GM21423 (cell line): Measurements from ENCODE around the gene FNDC3B.

Source experiments
- ATAC-seq: cut with Tn5 transposase; IDR thresholded peaks from one replicate; pipeline ENCODE4 v1.9.1; 2021; ENCODE audit warnings: mild to moderate bottlenecking, moderate library complexity; ENCODE audit not compliant: unreplicated experiment

FNDC3B gene

DNA sequence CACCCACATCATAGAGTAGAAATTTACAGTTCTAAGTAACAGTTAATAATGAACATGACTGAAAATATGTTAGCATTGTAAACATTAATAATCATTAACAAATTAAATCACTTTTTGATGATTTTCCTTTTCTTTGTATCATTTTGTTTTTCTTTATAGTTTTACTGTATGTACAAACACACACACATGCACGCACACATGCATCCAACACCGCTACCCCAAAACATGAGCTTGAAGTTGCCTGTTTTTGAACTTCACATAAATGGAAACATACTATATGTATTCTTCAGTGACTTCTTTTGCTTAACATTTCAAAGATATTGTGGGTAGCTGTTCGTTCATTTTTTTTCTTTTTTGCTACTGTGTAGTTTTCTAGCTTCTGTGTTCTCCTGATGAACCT, 123.9 kb downstream of the FNDC3B start:
- no peak for ATAC-seq

DNA sequence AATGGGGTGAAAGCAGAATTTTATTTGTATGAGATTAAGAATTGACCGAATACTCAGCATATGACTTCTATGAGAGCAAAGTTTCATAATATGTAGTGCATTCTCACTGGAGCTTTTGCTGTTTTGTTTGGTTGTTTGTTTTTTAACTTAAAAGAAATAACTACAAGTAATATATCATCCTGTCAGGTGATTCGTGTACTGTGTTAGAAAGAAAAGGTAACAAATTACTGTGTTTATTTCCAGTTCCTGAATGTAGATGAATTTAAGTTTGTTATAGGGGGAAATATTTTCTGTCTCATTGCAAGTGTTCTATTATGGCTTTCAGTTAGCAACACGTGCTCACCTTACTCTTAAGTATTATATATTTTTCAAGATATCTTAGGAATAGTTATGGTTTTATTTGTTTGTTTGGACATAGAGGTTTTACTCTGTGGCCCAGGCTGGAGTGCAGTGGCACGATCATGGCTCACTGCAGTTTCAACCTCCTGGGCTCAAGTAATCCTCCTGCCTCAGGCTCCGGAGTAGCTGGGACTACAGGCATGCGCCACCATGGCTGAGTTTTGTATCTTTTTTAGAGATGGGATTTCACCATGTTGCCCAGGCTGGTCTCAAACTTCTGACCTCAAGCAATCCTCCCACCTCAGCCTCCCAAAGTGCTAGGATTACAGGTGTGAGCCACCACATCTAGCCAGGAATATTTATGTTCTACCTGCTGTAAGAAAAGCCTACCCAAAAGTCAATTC, 125.4 kb downstream of the FNDC3B start:
- ATAC-seq, result no peak

DNA sequence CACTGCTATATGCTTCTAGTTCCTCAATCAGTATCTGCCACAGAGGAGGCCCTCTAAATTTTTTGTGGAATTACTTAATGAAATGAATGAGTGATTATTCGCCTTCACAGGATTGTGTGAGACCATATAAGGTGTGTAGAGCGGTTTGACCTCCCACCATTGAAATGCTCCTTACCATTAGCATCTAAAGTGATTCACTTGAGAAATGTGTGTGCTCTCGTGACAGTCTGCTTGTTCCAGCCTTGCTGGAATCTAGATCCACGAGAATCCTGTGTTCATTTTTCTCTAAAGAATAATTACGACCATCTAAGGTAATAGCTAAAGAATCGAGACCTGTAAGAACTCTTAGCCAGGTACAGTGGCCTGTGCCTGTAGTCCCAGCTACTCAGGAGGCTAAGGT, 126.9 kb downstream of the FNDC3B start:
- ATAC-seq, result no peak

DNA sequence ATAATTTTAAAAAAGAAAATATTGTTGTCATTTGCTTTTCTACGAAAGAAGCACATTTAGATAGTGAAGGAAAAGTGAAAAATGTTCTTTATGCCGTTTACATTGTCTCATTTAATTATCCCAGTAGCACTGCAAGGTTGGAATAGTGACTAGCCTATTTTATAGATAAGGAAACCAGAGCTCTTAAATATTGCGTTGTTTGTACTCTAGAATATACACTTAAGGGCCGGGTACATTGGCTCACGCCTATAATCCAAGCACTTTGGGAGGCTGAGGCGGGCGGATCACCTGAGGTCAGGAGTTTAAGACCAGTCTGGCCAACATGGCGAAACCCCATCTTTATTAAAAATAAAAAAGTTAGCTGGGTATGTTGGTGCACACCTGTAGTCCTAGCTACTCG, 127.5 kb downstream of the FNDC3B start:
- ATAC-seq, result no peak

DNA sequence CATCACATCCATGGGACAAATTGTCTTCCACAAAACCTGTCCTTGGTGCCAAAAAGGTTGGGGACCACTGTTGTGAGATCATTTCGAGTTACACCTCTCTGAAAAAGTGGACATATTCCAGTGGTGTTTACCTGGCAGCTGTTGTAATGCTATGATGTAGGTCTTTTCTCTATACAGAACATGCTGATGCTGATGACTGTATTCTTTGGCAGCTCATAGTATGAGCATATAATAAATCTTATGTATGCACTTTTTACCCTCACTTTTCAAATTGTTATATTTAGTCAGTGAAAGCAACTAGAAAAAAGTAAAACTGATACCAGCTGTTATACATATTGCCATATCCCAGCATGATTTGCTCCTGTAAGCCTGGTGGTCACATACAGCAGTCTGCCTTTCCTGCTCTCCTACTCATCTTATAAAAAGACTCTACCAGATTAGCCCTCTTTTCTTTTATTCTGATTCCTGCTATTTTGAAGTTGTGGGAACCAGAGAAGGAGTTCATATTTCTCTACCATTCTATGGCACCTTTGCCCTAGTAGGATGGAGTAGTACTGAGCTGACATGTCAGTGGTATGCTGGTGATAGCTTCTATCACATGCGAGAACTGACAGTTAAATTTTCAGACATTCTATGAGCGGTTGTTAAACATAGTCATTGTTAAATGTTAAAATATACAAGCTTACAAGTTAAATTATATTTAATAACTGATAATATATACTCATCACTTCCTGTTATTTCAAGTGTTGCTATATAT, 128.7 kb downstream of the FNDC3B start:
- no peak for ATAC-seq

DNA sequence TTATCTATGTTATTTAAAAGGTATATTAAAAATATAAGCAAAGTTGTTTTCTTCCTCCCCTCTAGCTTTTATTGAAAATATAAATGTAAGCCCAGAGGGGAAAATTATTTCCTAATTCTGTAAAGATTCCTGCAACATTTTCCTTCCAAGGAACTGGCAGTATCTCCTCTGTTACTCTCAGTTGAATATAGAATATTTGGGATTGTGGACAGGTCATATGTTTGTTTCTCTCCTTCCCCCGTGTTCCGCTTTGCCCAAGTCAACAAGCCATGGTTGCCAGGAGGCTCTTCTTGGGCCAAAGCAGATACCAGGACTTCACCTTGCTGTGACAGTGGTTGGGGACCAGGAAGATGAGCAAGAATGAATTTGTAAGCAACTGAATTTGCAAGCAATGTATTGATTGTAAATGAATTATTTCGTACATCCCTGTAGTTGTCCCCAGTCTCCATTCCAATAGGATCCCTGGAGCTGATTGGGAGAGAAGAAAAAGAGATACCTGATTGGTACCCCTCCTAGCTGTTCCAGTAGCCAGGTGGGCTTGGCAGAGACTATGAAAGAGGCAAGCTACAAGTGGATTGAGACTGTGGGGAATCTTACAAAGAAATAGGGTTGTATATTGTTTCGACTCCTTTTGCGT, 130.8 kb downstream of the FNDC3B start:
- no peak for ATAC-seq

DNA sequence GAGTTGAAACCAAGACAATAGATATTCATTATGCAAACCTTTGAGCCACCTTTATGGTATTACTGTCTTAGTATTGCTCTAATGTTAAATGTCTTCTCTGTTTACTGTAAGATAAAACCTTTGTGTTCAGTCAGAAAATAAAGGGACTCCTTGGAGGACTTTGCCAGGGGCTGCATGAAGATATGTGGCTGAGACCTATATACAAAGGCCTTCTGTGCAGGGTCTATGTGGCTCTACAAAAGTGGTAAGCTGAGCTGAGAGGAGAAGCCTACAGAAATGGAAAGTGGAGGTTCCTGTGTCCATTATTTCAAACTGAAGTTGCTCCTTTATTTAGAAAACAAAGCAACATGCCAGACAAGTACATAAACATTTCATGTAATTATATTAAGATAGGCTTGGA, 131.5 kb downstream of the FNDC3B start:
- no peak for ATAC-seq

DNA sequence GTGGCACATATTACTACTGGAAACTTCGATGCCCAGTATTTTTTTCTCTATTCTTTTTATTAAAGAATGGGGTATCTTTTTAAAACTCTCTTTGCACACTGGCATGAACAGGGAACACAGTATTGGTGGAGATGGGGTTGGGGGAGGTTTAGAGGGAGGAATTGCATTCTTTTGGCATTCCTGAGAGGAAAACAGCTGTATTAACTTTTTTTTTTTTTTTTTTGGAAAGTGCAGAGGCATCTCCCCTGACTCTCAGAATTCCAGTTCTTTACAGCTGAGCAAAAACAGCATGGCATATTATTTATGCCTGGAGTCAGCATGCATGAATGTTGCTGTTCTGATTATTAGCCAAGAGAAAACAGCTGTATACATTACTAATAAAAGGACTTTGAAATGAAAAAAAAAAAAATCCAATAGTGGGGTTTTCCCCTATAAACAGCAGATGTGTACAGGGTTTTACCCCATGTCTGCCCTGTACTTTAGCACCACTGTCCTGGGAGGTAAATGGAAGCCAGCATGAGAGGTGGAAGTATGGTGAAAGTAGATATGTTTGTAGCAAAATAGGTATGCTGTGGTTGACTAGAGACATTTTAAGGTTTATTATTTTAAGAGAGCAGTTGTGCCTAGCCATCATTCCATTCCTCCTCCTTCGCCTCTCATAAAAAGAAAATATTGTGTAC, 132.2 kb downstream of the FNDC3B start:
- peak; percentile 49 for ATAC-seq

DNA sequence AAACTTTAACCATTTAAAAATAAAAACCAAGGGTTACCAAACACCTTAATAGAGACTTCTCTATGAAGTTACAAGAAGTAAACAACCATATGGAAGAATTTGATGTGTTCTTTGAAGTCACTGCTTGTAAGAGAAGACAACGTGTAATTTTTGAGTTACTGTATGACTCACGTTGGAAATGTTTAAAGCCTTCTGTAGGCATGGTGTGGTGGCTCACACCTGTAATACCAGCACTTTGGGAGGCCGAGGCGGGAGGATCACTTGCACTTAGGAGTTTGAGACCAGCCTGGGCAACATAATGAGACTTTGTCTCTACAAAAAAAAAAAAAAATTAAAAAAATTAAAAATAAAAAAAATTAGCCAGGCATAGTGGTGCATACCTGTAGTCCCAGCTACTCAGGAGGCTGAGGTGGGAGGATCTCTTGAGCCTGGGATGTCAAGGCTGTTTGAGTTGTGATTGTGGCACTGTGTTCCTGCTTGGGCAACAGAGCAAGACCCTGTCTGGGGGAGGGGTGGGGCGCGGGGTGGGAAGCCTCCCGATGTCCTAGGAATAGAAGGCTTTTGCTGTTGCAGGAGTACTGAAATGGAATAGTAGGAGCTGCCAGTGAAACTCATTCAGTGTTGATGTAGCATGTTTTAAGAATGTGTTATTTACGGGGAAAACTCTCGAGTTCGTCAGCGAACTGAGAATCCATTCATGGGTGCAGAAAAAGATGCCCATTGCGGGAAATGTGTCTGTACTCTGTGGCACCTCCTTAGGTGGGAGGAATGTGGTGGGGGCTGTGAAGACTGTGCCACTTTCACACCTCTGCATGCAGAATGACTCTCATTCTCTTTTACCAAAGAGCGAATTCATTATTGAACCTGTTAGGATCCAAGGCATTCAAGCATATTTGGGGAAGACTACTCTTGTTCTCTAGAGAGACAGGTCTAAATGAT, 134.2 kb downstream of the FNDC3B start:
- no peak for ATAC-seq

- no peak for ATAC-seq
Observed at GRCh38 chr3:172174513-172175253, 135.3 kb downstream of the FNDC3B start.

GRCh38 chr3:172175254-172175599, 135.8 kb downstream of the FNDC3B start:
- no peak for ATAC-seq

- ATAC-seq, result no peak
Observed at GRCh38 chr3:172176061-172176770, 136.8 kb downstream of the FNDC3B start.

- no peak for ATAC-seq
Observed at GRCh38 chr3:172177046-172177445, 137.7 kb downstream of the FNDC3B start.

DNA sequence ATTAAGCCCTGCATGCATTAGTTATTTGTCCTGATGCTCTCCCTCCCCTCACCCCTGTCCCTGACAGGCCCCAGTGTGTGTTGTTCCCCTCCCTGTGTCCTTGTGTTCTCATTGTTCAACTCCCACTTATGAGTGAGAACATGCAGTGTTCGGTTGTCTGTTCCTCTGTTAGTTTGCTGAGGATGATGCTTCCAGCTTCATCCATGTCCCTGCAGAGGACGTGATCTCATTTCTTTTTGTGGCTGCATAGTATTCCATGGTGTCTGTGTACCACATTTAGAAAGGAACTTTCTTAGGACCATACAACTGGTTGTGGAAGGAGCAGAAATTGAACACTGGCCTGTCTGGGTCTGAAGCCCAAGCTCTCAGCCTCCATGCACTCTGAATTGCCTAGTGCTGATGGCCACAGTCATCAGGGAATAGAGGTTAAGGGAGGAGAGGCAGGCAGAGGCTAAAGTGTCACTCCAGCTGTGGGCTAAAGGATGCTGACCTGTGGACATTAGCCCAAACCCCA, 138.5 kb downstream of the FNDC3B start:
- ATAC-seq, result no peak

DNA sequence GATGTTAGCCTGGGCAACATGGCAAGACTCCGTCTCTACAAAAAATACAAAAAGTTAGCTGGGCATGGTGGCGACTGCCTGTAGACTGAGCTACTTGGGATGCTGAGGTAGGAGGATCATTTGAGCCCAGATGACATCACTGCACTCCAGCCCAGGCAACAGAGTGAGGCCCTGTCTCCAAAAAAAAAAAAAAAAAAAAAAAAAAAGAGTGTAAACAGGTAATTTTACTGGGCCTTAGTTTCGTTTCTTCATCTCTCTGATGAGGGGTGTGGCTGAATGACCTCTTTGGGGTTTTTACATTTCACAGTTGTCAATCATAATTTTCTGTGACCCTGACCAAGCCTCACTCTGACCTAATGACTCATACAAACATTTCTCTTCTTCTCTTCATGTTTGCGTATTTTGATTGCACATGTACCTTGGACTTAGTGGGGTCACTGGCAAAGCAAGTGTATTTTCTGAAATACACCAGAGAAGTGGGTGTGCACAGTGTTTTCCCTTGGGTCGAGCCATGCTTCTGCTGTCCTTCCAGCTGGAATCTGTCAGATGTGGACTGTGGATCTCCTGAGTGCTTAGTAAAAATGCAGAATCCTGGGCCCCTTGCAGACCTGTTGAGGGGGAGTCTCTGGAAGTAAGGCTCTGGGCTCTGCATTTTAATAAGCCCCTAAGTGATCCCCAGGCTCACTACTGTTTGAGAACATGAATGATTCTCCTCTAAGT, 140.5 kb downstream of the FNDC3B start:
- ATAC-seq, result peak; percentile 53

DNA sequence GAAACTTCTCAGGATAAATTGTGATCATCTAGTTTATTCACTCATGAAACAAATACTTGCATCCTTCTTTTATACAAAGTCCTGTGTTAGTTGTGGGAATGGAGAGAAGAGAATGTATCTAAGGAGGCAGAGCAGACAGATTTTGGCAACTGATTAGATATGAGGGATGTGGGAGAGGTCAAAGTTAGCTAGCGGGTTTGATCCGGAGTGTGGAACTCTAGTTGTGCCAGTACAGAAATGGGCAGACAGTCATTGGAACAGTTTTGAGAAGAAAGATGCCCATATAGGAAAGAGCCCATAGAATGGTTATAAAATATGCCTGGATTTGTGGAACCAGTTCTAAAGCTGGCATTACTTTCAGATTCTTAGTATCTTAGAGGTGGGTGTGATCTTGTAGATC, 141.1 kb downstream of the FNDC3B start:
- no peak for ATAC-seq

GRCh38 chr3:172181932-172182586, 142.7 kb downstream of the FNDC3B start:
- peak; percentile 32 for ATAC-seq

GRCh38 chr3:172182797-172183196, 143.4 kb downstream of the FNDC3B start:
- ATAC-seq, result no peak
